HEK293T (cell line): ENCODE measurements around the gene CYP24A1.

Source experiments
- CTCF ChIA-PET: fragments of 350-600 bp; formaldehyde crosslinking; extraction: SDS; loops from one replicate; lab custom pipeline; 2021; ENCODE audit warnings: antibody characterized with exemption, inconsistent platforms; lab: Yijun Ruan, JAX
- POLR2A ChIA-PET: fragments of 350-600 bp; formaldehyde crosslinking; extraction: SDS; loops from one replicate; lab custom pipeline; 2020; ENCODE audit warnings: antibody characterized with exemption, inconsistent platforms; lab: Yijun Ruan, JAX
- DNase-seq: peaks from one replicate; pipeline ENCODE4 v3.0.0; 2012; ENCODE audit warnings: mixed read lengths; ENCODE audit errors: extremely low spot score
- ARNT ChIP-seq: fragments of 450-650 bp; IDR thresholded peaks from 2 replicates; pipeline ENCODE4 v1.6.1; 2017; ENCODE audit warnings: mild to moderate bottlenecking
- BHLHE40 ChIP-seq: fragments of 450-650 bp; IDR thresholded peaks from 2 replicates; pipeline ENCODE4 v1.6.1; 2016; ENCODE audit warnings: mild to moderate bottlenecking, moderate library complexity, borderline replicate concordance
- CTBP1 ChIP-seq: fragments of 450-650 bp; IDR thresholded peaks from 2 replicates; pipeline ENCODE4 v1.6.1; 2016; ENCODE audit warnings: borderline replicate concordance
- ELF4 ChIP-seq: fragments of 450-650 bp; IDR thresholded peaks from 2 replicates; pipeline ENCODE4 v1.6.1; 2017; ENCODE audit warnings: antibody characterized with exemption
- FOXA1 ChIP-seq: fragments of 450-650 bp; IDR thresholded peaks from 2 replicates; pipeline ENCODE4 v1.6.1; 2016; ENCODE audit warnings: mild to moderate bottlenecking
- FOXK2 ChIP-seq: fragments of 450-650 bp; IDR thresholded peaks from 2 replicates; pipeline ENCODE4 v1.6.1; 2016; ENCODE audit warnings: mild to moderate bottlenecking
- FOXM1 ChIP-seq: fragments of 450-650 bp; IDR thresholded peaks from 2 replicates; pipeline ENCODE4 v1.6.1; 2017; ENCODE audit warnings: mild to moderate bottlenecking, borderline replicate concordance
- HDGF ChIP-seq: fragments of 450-650 bp; IDR thresholded peaks from 2 replicates; pipeline ENCODE4 v1.6.1; 2017; ENCODE audit warnings: antibody characterized with exemption, borderline replicate concordance
- L3MBTL2 ChIP-seq: fragments of 450-650 bp; conservative IDR thresholded peaks from 2 replicates; pipeline ENCODE4 v1.6.1; 2016; ENCODE audit warnings: mild to moderate bottlenecking
- LEF1 ChIP-seq: fragments of 450-650 bp; IDR thresholded peaks from 2 replicates; pipeline ENCODE4 v1.6.1; 2017; ENCODE audit warnings: mild to moderate bottlenecking, borderline replicate concordance
- NFRKB ChIP-seq: fragments of 450-650 bp; IDR thresholded peaks from 2 replicates; pipeline ENCODE4 v1.6.1; 2016; ENCODE audit warnings: mild to moderate bottlenecking, moderate library complexity
- PKNOX1 ChIP-seq: fragments of 450-650 bp; IDR thresholded peaks from 2 replicates; pipeline ENCODE4 v1.6.1; 2016
- SP1 ChIP-seq: fragments of 450-650 bp; IDR thresholded peaks from 2 replicates; pipeline ENCODE4 v1.6.1; 2017
- SUZ12 ChIP-seq: fragments of 450-650 bp; IDR thresholded peaks from 2 replicates; pipeline ENCODE4 v1.6.1; 2016; ENCODE audit warnings: mild to moderate bottlenecking
- TARDBP ChIP-seq: fragments of 450-650 bp; IDR thresholded peaks from 2 replicates; pipeline ENCODE4 v1.6.1; 2016
- ZNF384 ChIP-seq: fragments of 450-650 bp; IDR thresholded peaks from 2 replicates; pipeline ENCODE4 v1.6.1; 2016

Gene CYP24A1

GRCh38 chr20:54212871-54213270 lies 39.1 kb upstream of the CYP24A1 start:
- no peak for DNase-seq
- TF ChIP-seq ARNT (no peak), LEF1 (no peak), HDGF (no peak), NFRKB (no peak), L3MBTL2 (no peak), ZNF384 (no peak), SUZ12 (no peak), ELF4 (no peak), CTBP1 (no peak), TARDBP (no peak), SP1 (no peak), FOXK2 (no peak), PKNOX1 (no peak), FOXM1 (no peak), BHLHE40 (no peak), FOXA1 (no peak)
- POLR2A ChIA-PET = no interaction called here
- CTCF ChIA-PET = no interaction called here

- no peak for DNase-seq
- CTCF ChIA-PET = no interaction called here
- POLR2A ChIA-PET = no interaction called here
- TF ChIP-seq FOXA1 = no peak
Measured at GRCh38 chr20:54212226-54212625, 38.4 kb upstream of the CYP24A1 start.

- TF ChIP-seq CTBP1 (no peak), ELF4 (no peak), FOXK2 (no peak), FOXM1 (no peak), NFRKB (no peak), PKNOX1 (no peak), LEF1 (no peak), FOXA1 (no peak), TARDBP (no peak), BHLHE40 (no peak), HDGF (no peak), SUZ12 (no peak), ARNT (no peak)
- ChIA-PET POLR2A (interaction anchor here (1.3 kb wide), 1 partner anchor 388 kb away, joined by 3 read pairs; no protein-coding TSS in a partner anchor), CTCF (no interaction called here)
- no peak for DNase-seq
Measured at GRCh38 chr20:54209216-54209813, 35.5 kb upstream of the CYP24A1 start.

- TF ChIP-seq L3MBTL2 = no peak
- no peak for TF ChIP-seq ARNT
- TF ChIP-seq FOXA1 = no peak
- no peak for TF ChIP-seq SUZ12
- TF ChIP-seq ZNF384 = no peak
- no peak for TF ChIP-seq PKNOX1
- no peak for TF ChIP-seq ELF4
- TF ChIP-seq TARDBP = no peak
- no peak for TF ChIP-seq HDGF
- TF ChIP-seq FOXK2 = no peak
- TF ChIP-seq LEF1 = no peak
- TF ChIP-seq CTBP1 = no peak
- no peak for TF ChIP-seq SP1
- DNase-seq = peak; percentile 14
- POLR2A ChIA-PET = interaction anchor here (1.3 kb wide), 1 partner anchor 389 kb away, joined by 3 read pairs; no protein-coding TSS in a partner anchor
- CTCF ChIA-PET = interaction anchor here (0.6 to 2.0 kb wide), 5 partner anchors 8 to 844 kb away, joined by 3 to 9 read pairs (median 4); no protein-coding TSS in a partner anchor
Measured at GRCh38 chr20:54208548-54209176, 34.9 kb upstream of the CYP24A1 start.

- DNase-seq = peak; percentile 90
- POLR2A ChIA-PET = interaction anchor here (1.0 to 1.3 kb wide), 2 partner anchors 114 to 389 kb away, joined by 3 read pairs; no protein-coding TSS in a partner anchor
- CTCF ChIA-PET = interaction anchor here (0.6 to 2.0 kb wide), 5 partner anchors 9 to 845 kb away, joined by 3 to 9 read pairs (median 4); no protein-coding TSS in a partner anchor
- TF ChIP-seq CTBP1 (no peak), ELF4 (no peak), ZNF384 (no peak), HDGF (no peak), SUZ12 (no peak), L3MBTL2 (no peak), SP1 (no peak; the same call in 1 of the 2 replicates), LEF1 (peak; percentile 95), ARNT (no peak), FOXK2 (peak; percentile 95), BHLHE40 (peak; percentile 88), TARDBP (peak; percentile 64; the same call in 1 of the 2 replicates), NFRKB (peak; percentile 58)
Measured at GRCh38 chr20:54207743-54208547, 34.2 kb upstream of the CYP24A1 start, which contains the start of gene PFDN4. TSS of gene PFDN4 (plus strand) at chr20:54208087. CDS start at chr20:54208101, 14 bp downstream.
